Measurements from ENCODE around the gene SLC25A12. TPM values are rescaled to one million over a fixed set of nuclear protein-coding genes. Genes with fewer than 3 reads are reported as not detected.

The SLC25A12 gene
- total RNA-seq, 1 experiment from 2014 or later = 17.8 TPM

GRCh38 chr2:171819453-171819852, 74.6 kb downstream of the SLC25A12 start:
- Mint-ChIP-seq H3K4me1 (ENCODE audit: low read depth, unreplicated experiment) (no peaks in the 10 kb centered on the region), H3K36me3 (ENCODE audit: insufficient read depth, unreplicated experiment) (no peaks in the 10 kb centered on the region), H3K27ac (ENCODE audit: unreplicated experiment) (no peak overlapping the region), H3K27me3 (ENCODE audit: unreplicated experiment) (no peaks in the 10 kb centered on the region), H3K4me3 (ENCODE audit: low read depth, unreplicated experiment) (no peak overlapping the region), H3K9me3 (ENCODE audit: low read depth, unreplicated experiment) (no peaks in the 10 kb centered on the region)
- TF ChIP-seq, protein P1, sequence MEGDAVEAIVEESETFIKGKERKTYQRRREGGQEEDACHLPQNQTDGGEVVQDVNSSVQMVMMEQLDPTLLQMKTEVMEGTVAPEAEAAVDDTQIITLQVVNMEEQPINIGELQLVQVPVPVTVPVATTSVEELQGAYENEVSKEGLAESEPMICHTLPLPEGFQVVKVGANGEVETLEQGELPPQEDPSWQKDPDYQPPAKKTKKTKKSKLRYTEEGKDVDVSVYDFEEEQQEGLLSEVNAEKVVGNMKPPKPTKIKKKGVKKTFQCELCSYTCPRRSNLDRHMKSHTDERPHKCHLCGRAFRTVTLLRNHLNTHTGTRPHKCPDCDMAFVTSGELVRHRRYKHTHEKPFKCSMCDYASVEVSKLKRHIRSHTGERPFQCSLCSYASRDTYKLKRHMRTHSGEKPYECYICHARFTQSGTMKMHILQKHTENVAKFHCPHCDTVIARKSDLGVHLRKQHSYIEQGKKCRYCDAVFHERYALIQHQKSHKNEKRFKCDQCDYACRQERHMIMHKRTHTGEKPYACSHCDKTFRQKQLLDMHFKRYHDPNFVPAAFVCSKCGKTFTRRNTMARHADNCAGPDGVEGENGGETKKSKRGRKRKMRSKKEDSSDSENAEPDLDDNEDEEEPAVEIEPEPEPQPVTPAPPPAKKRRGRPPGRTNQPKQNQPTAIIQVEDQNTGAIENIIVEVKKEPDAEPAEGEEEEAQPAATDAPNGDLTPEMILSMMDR (IDR thresholded peaks at IDR 0.05; ENCODE audit: unreplicated experiment) = no peak
- BruUV-seq (replicated peaks) = no TSS peak
- no peak for DNase-seq
- intact Hi-C loops (cut with micrococcal nuclease; ENCODE audit: unreplicated experiment) = no loop called here
- CTCF ChIA-PET = interaction anchor here (0.6 kb wide), 1 partner anchor 195 kb away, joined by 3 read pairs; no protein-coding TSS in a partner anchor

- Mint-ChIP-seq H3K27me3 (ENCODE audit: unreplicated experiment) (no peaks in the 10 kb centered on the region), H3K27ac (ENCODE audit: unreplicated experiment) (no peak overlapping the region), H3K4me1 (ENCODE audit: low read depth, unreplicated experiment) (no peaks in the 10 kb centered on the region), H3K9me3 (ENCODE audit: low read depth, unreplicated experiment) (no peaks in the 10 kb centered on the region), H3K4me3 (ENCODE audit: low read depth, unreplicated experiment) (no peak overlapping the region), H3K36me3 (ENCODE audit: insufficient read depth, unreplicated experiment) (no peaks in the 10 kb centered on the region)
- TF ChIP-seq, protein P1 (IDR thresholded peaks at IDR 0.05; ENCODE audit: unreplicated experiment) = no peak
- intact Hi-C loops (cut with micrococcal nuclease; ENCODE audit: unreplicated experiment) = loop anchor here (5.0 kb wide), 1 partner anchor 312 kb away; no protein-coding TSS in a partner anchor
- CTCF ChIA-PET = no interaction called here
- BruUV-seq (replicated peaks) = no TSS peak
- DNase-seq = no peak
Measured at GRCh38 chr2:171814883-171815282, 79.2 kb downstream of the SLC25A12 start.

- Mint-ChIP-seq H3K9me3 (ENCODE audit: low read depth, unreplicated experiment) (no peaks in the 10 kb centered on the region), H3K27ac (ENCODE audit: unreplicated experiment) (no peak overlapping the region), H3K27me3 (ENCODE audit: unreplicated experiment) (no peaks in the 10 kb centered on the region), H3K4me3 (ENCODE audit: low read depth, unreplicated experiment) (no peak overlapping the region), H3K4me1 (ENCODE audit: low read depth, unreplicated experiment) (no peaks in the 10 kb centered on the region), H3K36me3 (ENCODE audit: insufficient read depth, unreplicated experiment) (no peaks in the 10 kb centered on the region)
- no TSS peak for BruUV-seq (replicated peaks)
- intact Hi-C loops (cut with micrococcal nuclease; ENCODE audit: unreplicated experiment) = loop anchor here (5.0 kb wide), 1 partner anchor 313 kb away; no protein-coding TSS in a partner anchor
- TF ChIP-seq, protein P1 (IDR thresholded peaks at IDR 0.05; ENCODE audit: unreplicated experiment) = no peak
- DNase-seq = no peak
- CTCF ChIA-PET = no interaction called here
Measured at GRCh38 chr2:171814174-171814573, 79.9 kb downstream of the SLC25A12 start.

- no peak for DNase-seq
- Mint-ChIP-seq H3K27ac (ENCODE audit: unreplicated experiment) (no peak overlapping the region), H3K4me1 (ENCODE audit: low read depth, unreplicated experiment) (no peaks in the 10 kb centered on the region), H3K9me3 (ENCODE audit: low read depth, unreplicated experiment) (no peaks in the 10 kb centered on the region), H3K27me3 (ENCODE audit: unreplicated experiment) (no peaks in the 10 kb centered on the region), H3K36me3 (ENCODE audit: insufficient read depth, unreplicated experiment) (no peaks in the 10 kb centered on the region), H3K4me3 (ENCODE audit: low read depth, unreplicated experiment) (no peak overlapping the region)
- BruUV-seq (replicated peaks) = no TSS peak
- intact Hi-C loops (cut with micrococcal nuclease; ENCODE audit: unreplicated experiment) = loop anchor here (5.0 kb wide), 1 partner anchor 314 kb away; no protein-coding TSS in a partner anchor
- CTCF ChIA-PET = no interaction called here
- TF ChIP-seq, protein P1 (IDR thresholded peaks at IDR 0.05; ENCODE audit: unreplicated experiment) = no peak
Measured at GRCh38 chr2:171813729-171814128, 80.3 kb downstream of the SLC25A12 start.

Data from Calu3 (cell line).